H1 (cell line): Measurements from ENCODE around the gene CDK15. TPM values are rescaled to one million over a fixed set of nuclear protein-coding genes. Genes with fewer than 3 reads are reported as not detected.
A peak's percentile ranks its signal among the peaks of the same experiment; 100 is the strongest.

Experiments
- CTCF ChIA-PET: fragments of 300-600 bp; sonication (Branson Sonifier 250); formaldehyde crosslinking; loops from one replicate; lab custom pipeline; 2021; ENCODE audit not compliant: partially characterized antibody; lab: Charles Lee
- POLR2A ChIA-PET: fragments of 300-600 bp; sonication (Branson Sonifier 250); formaldehyde crosslinking; loops from one replicate; lab custom pipeline; 2021; ENCODE audit warnings: inconsistent platforms; ENCODE audit not compliant: partially characterized antibody; lab: Charles Lee
- DNase-seq, 2 experiments: peaks; one replicate each; pipeline versions ENCODE4 v3.0.0 to v3.0.0-alpha.2; 2010 to 2022; ENCODE audit warnings: low spot score in 2 of 2, low read depth in 1 of 2, mixed read lengths in 1 of 2
- FAIRE-seq: peaks from 2 replicates; lab custom pipeline; 2011; peaks lifted over from hg19 to GRCh38; lab: Jason Lieb, UNC
- H2AFZ ChIP-seq: 2 replicates; pipeline ENCODE4 v1.8.1; 2012; ENCODE audit warnings: low read length, inconsistent platforms
- H2AK5ac ChIP-seq: 2 replicates; pipeline ENCODE4 v1.6.1; 2013; ENCODE audit warnings: low read depth, low read length
- H2BK120ac ChIP-seq: replicated peaks from 2 replicates; pipeline ENCODE3; 2013; ENCODE audit warnings: low read depth, low read length, inconsistent platforms
- H2BK12ac ChIP-seq: 2 replicates; pipeline ENCODE4 v1.6.1; 2013; ENCODE audit warnings: low read depth, low read length
- H2BK15ac ChIP-seq: 2 replicates; pipeline ENCODE4 v1.6.1; 2013; ENCODE audit warnings: low read length
- H2BK20ac ChIP-seq: 2 replicates; pipeline ENCODE4 v1.6.1; 2013; ENCODE audit warnings: low read length
- H2BK5ac ChIP-seq: 2 replicates; pipeline ENCODE4 v1.6.1; 2013; ENCODE audit warnings: low read depth, low read length
- H3K14ac ChIP-seq: 2 replicates; pipeline ENCODE4 v1.6.1; 2013; ENCODE audit warnings: inconsistent platforms; ENCODE audit not compliant: insufficient read length
- H3K18ac ChIP-seq: 2 replicates; pipeline ENCODE4 v1.6.1; 2013; ENCODE audit warnings: low read length; ENCODE audit errors: extremely low read depth
- H3K23ac ChIP-seq: 2 replicates; pipeline ENCODE4 v1.6.1; 2013; ENCODE audit warnings: inconsistent platforms; ENCODE audit not compliant: insufficient read length
- H3K23me2 ChIP-seq: 2 replicates; pipeline ENCODE4 v1.6.1; 2013; ENCODE audit warnings: low read depth, low read length
- H3K27ac ChIP-seq: 2 replicates; pipeline ENCODE4 v1.6.1; 2011; ENCODE audit warnings: low read depth, low read length, inconsistent platforms
- H3K27me3 ChIP-seq, 4 experiments: replicated peaks in 1 of 4; 1 replicate in 1 of 4; 2 replicates in 3 of 4; pipeline versions ENCODE4 v1.6.1 to v1.8.1; 2011 to 2013; ENCODE audit warnings: low read length in 3 of 4, mild to moderate bottlenecking in 3 of 4, inconsistent platforms in 2 of 4, mixed read lengths in 2 of 4, moderate library complexity in 1 of 4; ENCODE audit not compliant: control insufficient read depth in 3 of 4, insufficient read depth in 3 of 4; ENCODE audit errors: extremely low read depth in 1 of 4
- H3K36me3 ChIP-seq, 4 experiments: 2 replicates each; pipeline versions ENCODE4 v1.6.1 to v1.8.1; 2011 to 2013; ENCODE audit warnings: mild to moderate bottlenecking in 4 of 4, low read length in 3 of 4, moderate library complexity in 2 of 4, control low read depth in 1 of 4, inconsistent platforms in 1 of 4; ENCODE audit not compliant: insufficient read depth in 4 of 4, control insufficient read depth in 2 of 4
- H3K4ac ChIP-seq: replicated peaks from 2 replicates; pipeline ENCODE3; 2013; ENCODE audit warnings: low read length, low read depth, mixed read lengths, inconsistent platforms; ENCODE audit not compliant: insufficient read length
- H3K4me1 ChIP-seq, 4 experiments: replicated peaks in 1 of 4; 1 replicate in 1 of 4; 2 replicates in 3 of 4; pipeline versions ENCODE4 v1.6.1 to v1.8.1; 2011 to 2013; ENCODE audit warnings: low read length in 3 of 4, inconsistent platforms in 2 of 4, mixed read lengths in 1 of 4; ENCODE audit not compliant: insufficient read depth in 4 of 4, control insufficient read depth in 3 of 4
- H3K4me2 ChIP-seq, 2 experiments: 2 replicates each; pipeline versions ENCODE4 v1.6.1 to v1.8.1; 2011 to 2013; ENCODE audit warnings: low read depth in 2 of 2, low read length in 2 of 2, control low read depth in 1 of 2, inconsistent platforms in 1 of 2, mild to moderate bottlenecking in 1 of 2; ENCODE audit not compliant: insufficient read depth in 1 of 2
- H3K4me3 ChIP-seq, 4 experiments: fragments of 200-600, 300-600 bp in 1 of 4; sonication (generic), shearing (Covaris generic), sonication (Bioruptor Twin) in 1 of 4; 2 replicates each; pipeline versions ENCODE4 v1.5.1 to v1.8.1; 2011 to 2016; ENCODE audit warnings: low read length in 4 of 4, low read depth in 3 of 4, control low read depth in 2 of 4, inconsistent platforms in 2 of 4, mild to moderate bottlenecking in 2 of 4, mixed read lengths in 1 of 4, moderate library complexity in 1 of 4; ENCODE audit not compliant: insufficient read depth in 2 of 4; ENCODE audit errors: extremely low read depth in 1 of 4
- H3K56ac ChIP-seq: replicated peaks from 2 replicates; pipeline ENCODE3; 2013; ENCODE audit warnings: low read depth, mild to moderate bottlenecking, mixed read lengths, low read length, inconsistent platforms; ENCODE audit not compliant: insufficient read length
- H3K79me1 ChIP-seq: 2 replicates; pipeline ENCODE4 v1.6.1; 2013; ENCODE audit warnings: low read depth, low read length, control low read depth
- H3K79me2 ChIP-seq, 2 experiments: 2 replicates each; pipeline versions ENCODE4 v1.6.1 to v1.8.1; 2012 to 2013; ENCODE audit warnings: low read length in 2 of 2, mild to moderate bottlenecking in 2 of 2, inconsistent platforms in 1 of 2; ENCODE audit not compliant: insufficient read depth in 2 of 2, control insufficient read depth in 1 of 2
- H3K9ac ChIP-seq, 4 experiments: replicated peaks in 1 of 4; 1 replicate in 1 of 4; 2 replicates in 3 of 4; pipeline versions ENCODE4 v1.6.1 to v1.8.1; 2011 to 2013; ENCODE audit warnings: low read depth in 3 of 4, low read length in 3 of 4, control low read depth in 2 of 4, mild to moderate bottlenecking in 2 of 4, moderate library complexity in 2 of 4, inconsistent platforms in 1 of 4; ENCODE audit errors: extremely low read depth in 1 of 4
- H3K9me3 ChIP-seq, 2 experiments: 2 replicates each; pipeline versions ENCODE4 v1.6.1 to v1.8.1; 2012 to 2013; ENCODE audit warnings: mild to moderate bottlenecking in 2 of 2, moderate library complexity in 2 of 2, control low read depth in 1 of 2, inconsistent platforms in 1 of 2, low read depth in 1 of 2, low read length in 1 of 2, mixed read lengths in 1 of 2; ENCODE audit not compliant: insufficient read depth in 2 of 2
- H4K20me1 ChIP-seq, 2 experiments: replicated peaks in 1 of 2; 2 replicates each; pipeline versions ENCODE3 to v1.8.1; 2011 to 2013; ENCODE audit warnings: inconsistent platforms in 2 of 2, low read length in 2 of 2, mild to moderate bottlenecking in 1 of 2; ENCODE audit not compliant: insufficient read depth in 2 of 2, control insufficient read depth in 1 of 2
- H4K5ac ChIP-seq: 2 replicates; pipeline ENCODE4 v1.6.1; 2013; ENCODE audit warnings: low read length, low read depth, mixed read lengths, inconsistent platforms; ENCODE audit not compliant: insufficient read length
- H4K8ac ChIP-seq: 2 replicates; pipeline ENCODE4 v1.8.0; 2013; ENCODE audit warnings: mild to moderate bottlenecking, moderate library complexity, low read length, inconsistent platforms; ENCODE audit not compliant: insufficient read depth; ENCODE audit errors: extremely low read depth
- H4K91ac ChIP-seq: replicated peaks from 2 replicates; pipeline ENCODE3; 2013; ENCODE audit warnings: low read length, mixed read lengths, inconsistent platforms; ENCODE audit not compliant: insufficient read length
- WGBS, 2 experiments: shearing (Covaris generic) in 1 of 2; methylation state at CpG; one replicate each; pipeline versions ENCODE4 v1.1.6 to v1.1.7; 2013 to 2015; ENCODE audit warnings: low lambda C conversion rate in 2 of 2, mixed read lengths in 2 of 2, inconsistent platforms in 1 of 2, low coverage in 1 of 2, missing lambda C conversion rate in 1 of 2; ENCODE audit not compliant: insufficient replicate concordance in 2 of 2, insufficient coverage in 1 of 2, insufficient read length in 1 of 2; ENCODE audit errors: extremely low coverage in 1 of 2, missing lambda C conversion rate in 1 of 2; 5-methylcytosine and 5-hydroxymethylcytosine counted together
- polyA plus RNA-seq, 7 experiments: library from polyadenylated mRNA; depleted of rRNA in 3 of 7; stranded (reverse) in 5 of 7; unstranded in 2 of 7; fragments of >200 nt in 5 of 7; fragments of 200-250 nt in 2 of 7; gene quantifications; 1 replicate in 5 of 7; 2 replicates in 1 of 7; 4 replicates in 1 of 7; pipeline versions ENCODE4 v1.2.1 to v1.2.3, GENCODE V29; 2011 to 2013; ENCODE audit warnings: missing spikeins in 2 of 7, mixed read lengths in 2 of 7
- total RNA-seq: library from RNA; stranded (reverse); fragmentation: NEBNext Ultra II Directional; extraction: Animal tissue kit (Norgen Biotek cat#: 25700); gene quantifications from 2 replicates; pipeline ENCODE4 v1.2.1, GENCODE V29; 2021

CDK15 gene
- total and polyA plus RNA-seq, 2 of the 8 experiments (the other 6 are each of a cell fraction or from before 2014, with no cell fraction given), result 0.03 TPM; not detected in 1

DNA sequence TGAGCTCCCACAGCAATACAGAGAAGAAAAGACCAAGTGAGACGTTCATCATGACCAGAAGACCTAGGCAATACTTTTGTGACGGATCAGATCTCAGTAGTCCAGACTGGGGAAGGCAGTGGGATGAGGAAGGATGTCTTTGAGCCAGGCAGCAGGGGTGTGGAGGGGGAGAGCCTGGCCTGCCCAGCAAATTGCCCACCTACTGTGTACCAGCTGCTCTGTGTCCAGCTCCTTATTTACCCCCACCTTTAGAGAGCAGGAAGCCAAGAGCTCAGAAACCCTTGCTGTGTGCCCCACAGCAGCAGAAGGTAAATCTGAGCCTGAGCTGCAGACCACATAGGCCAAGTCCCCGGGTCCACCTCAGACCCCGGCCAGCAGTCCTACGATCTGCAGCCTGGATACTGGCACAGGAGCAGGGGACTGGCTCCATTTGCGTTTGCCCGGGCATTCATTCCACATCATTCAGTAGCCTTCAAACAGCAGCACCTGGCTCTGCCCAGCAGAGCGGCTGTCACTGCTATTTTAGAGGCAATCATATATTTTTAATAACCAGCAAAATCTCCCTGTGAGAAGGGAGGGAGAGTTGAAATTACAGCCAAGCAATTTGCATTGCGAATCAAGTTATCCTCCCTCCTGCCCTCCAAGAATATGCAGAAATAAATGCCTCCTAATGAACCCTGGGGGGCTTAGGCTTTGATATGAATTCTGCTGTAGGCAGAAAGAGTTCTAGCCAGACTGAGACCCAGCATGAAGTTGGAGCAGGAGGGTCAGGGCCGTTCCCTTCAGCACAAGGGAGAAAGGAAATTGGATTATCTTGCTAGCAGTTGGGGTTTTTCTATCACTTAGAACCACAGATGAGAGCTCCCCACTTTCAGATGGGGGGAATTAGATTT, 117.3 kb downstream of the CDK15 start:
- 69% methylated on average over 10 of the region's 10 CpGs; no CpG with 5 or more reads in 1 of the 2 experiments for WGBS, 2 experiments
- FAIRE-seq, result no peak
- CTCF ChIA-PET, result interaction anchor here (0.6 to 1.0 kb wide), 4 partner anchors 11 to 255 kb away, joined by 3 read pairs; no protein-coding TSS in a partner anchor

More for the DNA sequence above, 117.3 kb downstream of the CDK15 start:
- H4K91ac ChIP-seq, result peak overlapping the region; percentile 17
- POLR2A ChIA-PET, result interaction anchor here (1.1 to 1.3 kb wide), 2 partner anchors 11 to 49 kb away, joined by 3 to 4 read pairs; no protein-coding TSS in a partner anchor
- no peaks in the 10 kb centered on the region for H3K27me3 ChIP-seq
- no peak overlapping the region for H3K18ac ChIP-seq
- no peak overlapping the region for H2AK5ac ChIP-seq
- H3K79me1 ChIP-seq, result no peaks in the 10 kb centered on the region
- no peaks in the 10 kb centered on the region for H3K9me3 ChIP-seq
- 0 out of 2 replicates have a peak overlapping the region, but pooled peaks have one; percentile 20 for H2BK15ac ChIP-seq
- DNase-seq, result no peak
- peak overlapping the region; percentile 37; the same call in 1 of the 2 replicates for H2BK5ac ChIP-seq
- no peak overlapping the region for H3K56ac ChIP-seq
- no peaks in the 10 kb centered on the region for H4K20me1 ChIP-seq
- no peak overlapping the region for H2BK120ac ChIP-seq
- H2BK12ac ChIP-seq, result peak overlapping the region; percentile 62; the same call in 1 of the 2 replicates
- H2BK20ac ChIP-seq, result peak overlapping the region; percentile 62; the same call in 1 of the 2 replicates
- no peaks in the 10 kb centered on the region for H3K36me3 ChIP-seq
- no peak overlapping the region for H3K4me2 ChIP-seq
- H3K79me2 ChIP-seq, result no peaks in the 10 kb centered on the region
- no peak overlapping the region for H3K9ac ChIP-seq
- H2AFZ ChIP-seq, result no peak overlapping the region
- no peaks in the 10 kb centered on the region for H3K23me2 ChIP-seq
- H3K4ac ChIP-seq, result no peak overlapping the region
- no peak overlapping the region for H3K23ac ChIP-seq
- no peak overlapping the region for H4K8ac ChIP-seq
- H3K4me3 ChIP-seq, result no peak overlapping the region
- peaks cover 5 to 23% (median 15%) of the 10 kb centered on the region in 4 experiments for H3K4me1 ChIP-seq
- H3K14ac ChIP-seq, result no peak overlapping the region
- no peak overlapping the region for H4K5ac ChIP-seq
- H3K27ac ChIP-seq, result no peak overlapping the region
